IPS-18a (cell line): ENCODE data around the gene PICALM.
"Not testable (repeated sequence)": the region's sequence is repeated elsewhere in the genome, so short reads cannot be mapped to it uniquely, and the experiment has no call there.

Experiments
- H3K27ac ChIP-seq: one replicate; pipeline ENCODE4 v1.5.1; 2013; ENCODE audit warnings: low read length
- H3K27me3 ChIP-seq: one replicate; pipeline ENCODE4 v1.6.1; 2013; ENCODE audit warnings: mild to moderate bottlenecking, low read length; ENCODE audit not compliant: control insufficient read depth, insufficient read depth
- H3K36me3 ChIP-seq: one replicate; pipeline ENCODE4 v1.6.1; 2013; ENCODE audit warnings: low read depth, low read length; ENCODE audit not compliant: control insufficient read depth
- H3K4me1 ChIP-seq: one replicate; pipeline ENCODE4 v1.6.1; 2013; ENCODE audit warnings: low read depth, low read length; ENCODE audit not compliant: control insufficient read depth
- H3K4me3 ChIP-seq: one replicate; pipeline ENCODE4 v1.5.1; 2013; ENCODE audit warnings: low read length
- H3K9ac ChIP-seq: one replicate; pipeline ENCODE4 v1.6.1; 2013; ENCODE audit warnings: mild to moderate bottlenecking, low read length, moderate library complexity
- H3K9me3 ChIP-seq: one replicate; pipeline ENCODE4 v1.6.1; 2013; ENCODE audit warnings: low read depth, low read length; ENCODE audit not compliant: control insufficient read depth

Gene PICALM

GRCh38 chr11:86103808-86104207 is 34.9 kb upstream of the PICALM start:
- no peaks in the 10 kb centered on the region for H3K27me3 ChIP-seq
- H3K9me3 ChIP-seq = no peaks in the 10 kb centered on the region
- no peak overlapping the region for H3K9ac ChIP-seq
- H3K4me1 ChIP-seq = no peaks in the 10 kb centered on the region
- H3K4me3 ChIP-seq = no peak overlapping the region
- no peaks in the 10 kb centered on the region for H3K36me3 ChIP-seq
- H3K27ac ChIP-seq = no peak overlapping the region

- Histone ChIP-seq H3K36me3 (no peaks in the 10 kb centered on the region), H3K27ac (no peak overlapping the region), H3K9ac (no peak overlapping the region), H3K9me3 (no peaks in the 10 kb centered on the region), H3K4me1 (no peaks in the 10 kb centered on the region), H3K4me3 (no peak overlapping the region), H3K27me3 (no peaks in the 10 kb centered on the region)
Observed at GRCh38 chr11:86101941-86102407, 33.1 kb upstream of the PICALM start.

GRCh38 chr11:86101493-86101892 is 32.6 kb upstream of the PICALM start:
- no peaks in the 10 kb centered on the region for H3K36me3 ChIP-seq
- H3K27ac ChIP-seq = no peak overlapping the region
- H3K9me3 ChIP-seq = no peaks in the 10 kb centered on the region
- no peaks in the 10 kb centered on the region for H3K27me3 ChIP-seq
- H3K4me3 ChIP-seq = no peak overlapping the region
- no peak overlapping the region for H3K9ac ChIP-seq
- H3K4me1 ChIP-seq = no peaks in the 10 kb centered on the region

- Histone ChIP-seq H3K27me3 (no peaks in the 10 kb centered on the region), H3K9ac (no peak overlapping the region)
Observed at GRCh38 chr11:86099874-86100273, 31.0 kb upstream of the PICALM start.

GRCh38 chr11:86097980-86098379 is 29.1 kb upstream of the PICALM start:
- Histone ChIP-seq H3K27me3 (no peaks in the 10 kb centered on the region), H3K4me3 (no peak overlapping the region), H3K9me3 (no peaks in the 10 kb centered on the region), H3K9ac (no peak overlapping the region), H3K27ac (no peak overlapping the region), H3K4me1 (no peaks in the 10 kb centered on the region), H3K36me3 (no peaks in the 10 kb centered on the region)

More at GRCh38 chr11:86099874-86100273, 31.0 kb upstream of the PICALM start:
- Histone ChIP-seq H3K27ac (no peak overlapping the region), H3K4me1 (no peaks in the 10 kb centered on the region), H3K36me3 (no peaks in the 10 kb centered on the region), H3K4me3 (no peak overlapping the region), H3K9me3 (no peaks in the 10 kb centered on the region)

GRCh38 chr11:86091566-86091965 is 22.7 kb upstream of the PICALM start:
- H3K36me3 ChIP-seq = no peaks in the 10 kb centered on the region
- no peaks in the 10 kb centered on the region for H3K27me3 ChIP-seq
- no peak overlapping the region for H3K4me3 ChIP-seq
- H3K4me1 ChIP-seq = no peaks in the 10 kb centered on the region
- H3K9me3 ChIP-seq = no peaks in the 10 kb centered on the region
- H3K27ac ChIP-seq = no peak overlapping the region
- H3K9ac ChIP-seq = no peak overlapping the region

- Histone ChIP-seq H3K36me3 (no peaks in the 10 kb centered on the region), H3K27ac (no peak overlapping the region), H3K27me3 (no peaks in the 10 kb centered on the region), H3K4me1 (no peaks in the 10 kb centered on the region), H3K9ac (no peak overlapping the region), H3K4me3 (no peak overlapping the region), H3K9me3 (no peaks in the 10 kb centered on the region)
Observed at GRCh38 chr11:86091086-86091485, 22.2 kb upstream of the PICALM start.

GRCh38 chr11:86089659-86090058 is 20.8 kb upstream of the PICALM start:
- H3K4me3 ChIP-seq = no peak overlapping the region
- H3K9ac ChIP-seq = no peak overlapping the region
- no peaks in the 10 kb centered on the region for H3K36me3 ChIP-seq
- H3K4me1 ChIP-seq = no peaks in the 10 kb centered on the region
- H3K27ac ChIP-seq = no peak overlapping the region
- H3K9me3 ChIP-seq = no peaks in the 10 kb centered on the region
- H3K27me3 ChIP-seq = no peaks in the 10 kb centered on the region

- not testable (repeated sequence) for H3K27me3 ChIP-seq
Observed at GRCh38 chr11:86087688-86088087, 18.8 kb upstream of the PICALM start.

GRCh38 chr11:86087256-86087655 is 18.4 kb upstream of the PICALM start:
- Histone ChIP-seq H3K4me3 (no peak overlapping the region), H3K27me3 (no peaks in the 10 kb centered on the region), H3K27ac (no peak overlapping the region), H3K9ac (no peak overlapping the region), H3K9me3 (no peaks in the 10 kb centered on the region), H3K4me1 (no peaks in the 10 kb centered on the region), H3K36me3 (no peaks in the 10 kb centered on the region)

More at GRCh38 chr11:86087688-86088087, 18.8 kb upstream of the PICALM start:
- H3K9ac ChIP-seq, H3K4me1 ChIP-seq, H3K9me3 ChIP-seq, H3K27ac ChIP-seq, H3K4me3 ChIP-seq, H3K36me3 ChIP-seq: not testable (repeated sequence)

- H3K27ac ChIP-seq = no peak overlapping the region
- H3K9ac ChIP-seq = no peak overlapping the region
- no peaks in the 10 kb centered on the region for H3K27me3 ChIP-seq
- no peaks in the 10 kb centered on the region for H3K4me1 ChIP-seq
- no peaks in the 10 kb centered on the region for H3K36me3 ChIP-seq
- no peaks in the 10 kb centered on the region for H3K9me3 ChIP-seq
- H3K4me3 ChIP-seq = no peak overlapping the region
Observed at GRCh38 chr11:86081455-86081854, 12.6 kb upstream of the PICALM start.

- H3K9me3 ChIP-seq = no peaks in the 10 kb centered on the region
- H3K36me3 ChIP-seq = no peaks in the 10 kb centered on the region
- H3K9ac ChIP-seq = no peak overlapping the region
- no peaks in the 10 kb centered on the region for H3K27me3 ChIP-seq
- no peak overlapping the region for H3K4me3 ChIP-seq
- H3K27ac ChIP-seq = no peak overlapping the region
- H3K4me1 ChIP-seq = no peaks in the 10 kb centered on the region
Observed at GRCh38 chr11:86079421-86079820, 10.5 kb upstream of the PICALM start.
